SK-N-SH (cell line): ENCODE measurements around the gene HOXB8. TPM values are rescaled to one million over a fixed set of nuclear protein-coding genes. Genes with fewer than 3 reads are reported as not detected.

Experiments used
- CTCF ChIA-PET: fragments of 300-600, 350-600 bp; formaldehyde crosslinking; extraction: SDS; loops from one replicate; lab custom pipeline; 2021; lab: Yijun Ruan, JAX
- POLR2A ChIA-PET: fragments of 350-600 bp; sonication (Branson Sonifier 250); formaldehyde crosslinking; extraction: SDS; loops from one replicate; lab custom pipeline; 2020; ENCODE audit warnings: antibody characterized with exemption, inconsistent platforms; lab: Yijun Ruan, JAX
- DNase-seq: peaks from one replicate; pipeline ENCODE4 v3.0.0; 2012
- H2AFZ ChIP-seq: fragments of 200-600 bp; sonication (generic); 2 replicates; pipeline ENCODE4 v1.8.1; 2016; ENCODE audit warnings: antibody characterized with exemption, mild to moderate bottlenecking, low read depth
- H3F3A ChIP-seq: fragments of 200-600 bp; sonication (generic); replicated peaks from 2 replicates; pipeline ENCODE3; 2016; ENCODE audit warnings: antibody characterized with exemption, mild to moderate bottlenecking; ENCODE audit not compliant: insufficient read depth
- H3K27ac ChIP-seq, 2 experiments: fragments of 200-500 bp in 1 of 2; fragments of 200-600 bp in 1 of 2; sonication (Bioruptor generic) in 1 of 2; sonication (generic), shearing (Covaris generic) in 1 of 2; 2 replicates each; pipeline versions ENCODE4 v1.5.1 to v1.6.1; 2014 to 2016; ENCODE audit warnings: low read depth in 2 of 2, inconsistent platforms in 1 of 2, low read length in 1 of 2, mild to moderate bottlenecking in 1 of 2, mixed read lengths in 1 of 2
- H3K27me3 ChIP-seq: fragments of 200-600 bp; sonication (generic), shearing (Covaris generic); 2 replicates; pipeline ENCODE4 v1.6.1; 2016; ENCODE audit warnings: mixed run types; ENCODE audit not compliant: insufficient read depth
- H3K36me3 ChIP-seq, 2 experiments: fragments of 200-500 bp in 1 of 2; fragments of 200-600 bp in 1 of 2; sonication (Bioruptor generic) in 1 of 2; sonication (generic) in 1 of 2; replicated peaks in 1 of 2; 2 replicates each; pipeline versions ENCODE3 to v1.5.1; 2014 to 2016; ENCODE audit warnings: low read length in 1 of 2, mild to moderate bottlenecking in 1 of 2; ENCODE audit not compliant: insufficient read depth in 2 of 2, control insufficient read depth in 1 of 2
- H3K4me1 ChIP-seq, 2 experiments: fragments of 200-500 bp in 1 of 2; fragments of 200-600 bp in 1 of 2; sonication (Bioruptor generic) in 1 of 2; sonication (generic), shearing (Covaris generic) in 1 of 2; 2 replicates each; pipeline versions ENCODE4 v1.5.1 to v1.6.1; 2014 to 2016; ENCODE audit warnings: low read depth in 1 of 2, low read length in 1 of 2, mixed run types in 1 of 2; ENCODE audit not compliant: insufficient read depth in 2 of 2, control insufficient read depth in 1 of 2
- H3K4me2 ChIP-seq: fragments of 200-600 bp; sonication (generic), shearing (Covaris generic); 2 replicates; pipeline ENCODE4 v1.6.1; 2017; ENCODE audit warnings: mixed run types
- H3K4me3 ChIP-seq, 2 experiments: fragments of 200-500 bp in 1 of 2; fragments of 200-600 bp in 1 of 2; sonication (Bioruptor generic) in 1 of 2; sonication (generic), shearing (Covaris generic) in 1 of 2; 2 replicates each; pipeline versions ENCODE4 v1.5.1 to v1.8.1; 2014 to 2016; ENCODE audit warnings: low read depth in 2 of 2, inconsistent platforms in 1 of 2, low read length in 1 of 2, mild to moderate bottlenecking in 1 of 2, mixed read lengths in 1 of 2, moderate library complexity in 1 of 2
- H3K79me2 ChIP-seq: fragments of 200-600 bp; sonication (generic); 2 replicates; pipeline ENCODE4 v1.8.1; 2017; ENCODE audit warnings: mild to moderate bottlenecking; ENCODE audit not compliant: insufficient read depth
- H3K9ac ChIP-seq: fragments of 200-600 bp; sonication (generic); 2 replicates; pipeline ENCODE4 v1.6.1; 2017; ENCODE audit warnings: mixed run types
- H3K9me2 ChIP-seq: fragments of 200-600 bp; sonication (generic); 2 replicates; pipeline ENCODE4 v1.6.1; 2017; ENCODE audit warnings: mixed run types
- H3K9me3 ChIP-seq: fragments of 200-600 bp; sonication (generic); 2 replicates; pipeline ENCODE4 v1.6.1; 2017; ENCODE audit warnings: mixed run types, mild to moderate bottlenecking, moderate library complexity
- H4K20me1 ChIP-seq: fragments of 200-600 bp; sonication (generic); 2 replicates; pipeline ENCODE4 v1.6.1; 2017; ENCODE audit warnings: mild to moderate bottlenecking, mixed run types; ENCODE audit not compliant: insufficient read depth
- CHD2 ChIP-seq: fragments of 150-350 bp; IDR thresholded peaks from 2 replicates; pipeline ENCODE4 v1.6.1; 2018; ENCODE audit warnings: low read length; ENCODE audit not compliant: partially characterized antibody
- CTCF ChIP-seq: fragments of 200-600 bp; sonication (generic); IDR thresholded peaks from 2 replicates; pipeline ENCODE4 v1.6.1; 2017; ENCODE audit warnings: antibody characterized with exemption, mild to moderate bottlenecking, moderate library complexity
- EZH2phosphoT487 ChIP-seq: fragments of 200-600 bp; sonication (generic); IDR thresholded peaks from 2 replicates; pipeline ENCODE4 v1.6.1; 2017; ENCODE audit warnings: low read depth, mixed run types, mild to moderate bottlenecking, antibody characterized with exemption, moderate library complexity, borderline replicate concordance
- FOSL2 ChIP-seq: IDR thresholded peaks from 2 replicates; pipeline ENCODE4 v1.4.0; 2012; ENCODE audit warnings: low read depth, mild to moderate bottlenecking, moderate library complexity, borderline replicate concordance
- FOXJ3 ChIP-seq: sonication (generic); formaldehyde crosslinking; IDR thresholded peaks from 2 replicates; pipeline ENCODE4 v1.5.1; 2020; ENCODE audit warnings: mild to moderate bottlenecking, missing genetic modification reagents
- FOXM1 ChIP-seq: IDR thresholded peaks from 2 replicates; pipeline ENCODE4 v1.4.0; 2012; ENCODE audit warnings: low read depth, mild to moderate bottlenecking
- IRF3 ChIP-seq: fragments of 150-350 bp; IDR thresholded peaks from 2 replicates; pipeline ENCODE4 v1.6.1; 2016; ENCODE audit warnings: mild to moderate bottlenecking, low read depth, low read length
- JUND ChIP-seq: IDR thresholded peaks from 2 replicates; pipeline ENCODE4 v1.4.0; 2012
- NFIC ChIP-seq: IDR thresholded peaks from 2 replicates; pipeline ENCODE4 v1.4.0; 2012; ENCODE audit warnings: borderline replicate concordance
- RAD21 ChIP-seq: IDR thresholded peaks from 2 replicates; pipeline ENCODE4 v1.6.1; 2012; ENCODE audit warnings: mild to moderate bottlenecking, low read length
- RCOR1 ChIP-seq: fragments of 150-350 bp; IDR thresholded peaks from 2 replicates; pipeline ENCODE4 v1.6.1; 2017; ENCODE audit warnings: antibody characterized with exemption, low read length
- RFX5 ChIP-seq: IDR thresholded peaks from 2 replicates; pipeline ENCODE4 v1.6.1; 2012; ENCODE audit warnings: mild to moderate bottlenecking, improper control_type of control experiment, low read length
- TCF12 ChIP-seq: IDR thresholded peaks from 2 replicates; pipeline ENCODE4 v1.4.0; 2012
- USF1 ChIP-seq: IDR thresholded peaks from 2 replicates; pipeline ENCODE4 v1.4.0; 2012; ENCODE audit warnings: low read depth, borderline replicate concordance
- USF2 ChIP-seq: fragments of 150-350 bp; IDR thresholded peaks from 2 replicates; pipeline ENCODE4 v1.6.1; 2017; ENCODE audit warnings: antibody characterized with exemption, low read length, low read depth, borderline replicate concordance
- WGBS: methylation state at CpG from one replicate; pipeline ENCODE4 v1.1.6; 2017; ENCODE audit warnings: low lambda C conversion rate; 5-methylcytosine and 5-hydroxymethylcytosine counted together
- polyA plus RNA-seq, 3 experiments: library from polyadenylated mRNA; depleted of rRNA; stranded (reverse); fragments of >200 nt; gene quantifications; 2 replicates each; pipeline ENCODE4 v1.2.3, GENCODE V29; 2012

HOXB8 gene
- polyA plus RNA-seq, 1 of the 3 experiments (the other 2 are of a cell fraction) = not detected

- Histone ChIP-seq H3K4me3 (no peak overlapping the region), H3K36me3 (no peaks in the 10 kb centered on the region), H2AFZ (no peak overlapping the region), H3K27ac (no peak overlapping the region), H3K27me3 (peaks cover 100% of the 10 kb centered on the region), H3K9ac (no peak overlapping the region), H3K79me2 (no peaks in the 10 kb centered on the region), H3K4me2 (no peak overlapping the region), H3F3A (no peaks in the 10 kb centered on the region), H4K20me1 (0 out of 2 replicates have a peak, but pooled peaks cover 6% of the 10 kb centered on the region), H3K4me1 (no peaks in the 10 kb centered on the region; a peak in 1 of 4 replicates), H3K9me3 (no peaks in the 10 kb centered on the region), H3K9me2 (no peaks in the 10 kb centered on the region)
- ChIA-PET POLR2A (no interaction called here), CTCF (no interaction called here)
- no peak for DNase-seq
- WGBS = 26% methylated on average over 1 of the region's 1 CpG
- TF ChIP-seq TCF12 (no peak), USF1 (no peak), RFX5 (no peak), USF2 (no peak), NFIC (no peak), CTCF (no peak), JUND (no peak), RAD21 (no peak)
Observed at GRCh38 chr17:48571826-48572417, 43.2 kb downstream of the HOXB8 start.

- H3K4me1 ChIP-seq = no peaks in the 10 kb centered on the region; a peak in 1 of 4 replicates
- DNase-seq = no peak
- ChIA-PET POLR2A (no interaction called here), CTCF (interaction anchor here (1.5 kb wide), 1 partner anchor 18 kb away, joined by 3 read pairs; no protein-coding TSS in a partner anchor)
- H3K36me3 ChIP-seq = no peaks in the 10 kb centered on the region
- no peaks in the 10 kb centered on the region for H3F3A ChIP-seq
- H3K27ac ChIP-seq = no peak overlapping the region
- no peaks in the 10 kb centered on the region for H3K79me2 ChIP-seq
- peaks cover 99% of the 10 kb centered on the region for H3K27me3 ChIP-seq
- no peak overlapping the region for H2AFZ ChIP-seq
- no peaks in the 10 kb centered on the region for H3K9me2 ChIP-seq
- H3K9ac ChIP-seq = no peak overlapping the region
- no peak overlapping the region for H3K4me2 ChIP-seq
- no peak for TF ChIP-seq RCOR1
- TF ChIP-seq EZH2phosphoT487 = no peak
- TF ChIP-seq IRF3 = no peak
- no peak for TF ChIP-seq RAD21
- no peak for TF ChIP-seq FOXM1
- no peak for TF ChIP-seq FOSL2
- no peak for TF ChIP-seq FOXJ3 (CRISPR knock-in tag)
- no peak for TF ChIP-seq CHD2
- H3K9me3 ChIP-seq = no peaks in the 10 kb centered on the region
- 15% methylated on average over 26 of the region's 26 CpGs for WGBS
- H3K4me3 ChIP-seq = no peak overlapping the region
- 0 out of 2 replicates have a peak, but pooled peaks cover 6% of the 10 kb centered on the region for H4K20me1 ChIP-seq
Observed at GRCh38 chr17:48571024-48571818, 43.9 kb downstream of the HOXB8 start.
